Endothelial cell of hepatic sinusoid (primary cell): ENCODE results near the gene RXFP2.

Source experiments
- in situ Hi-C: cut with HindIII; loops from 2 replicates; pipeline ENCODE4 v1.10.0; 2017; ENCODE audit warnings: low sequenced_read_pairs

The RXFP2 gene

GRCh38 chr13:31739226-31739625 is at the start of gene RXFP2:
Gene RXFP2, plus strand, starts transcription at chr13:31739526. Its CDS starts 87 bp downstream, at chr13:31739613.
- in situ Hi-C loops = no loop called here

GRCh38 chr13:31697290-31697689 is 42.0 kb upstream of the RXFP2 start:
- in situ Hi-C loops = no loop called here

GRCh38 chr13:31699650-31700049 is 39.7 kb upstream of the RXFP2 start:
- in situ Hi-C loops = no loop called here

- in situ Hi-C loops = no loop called here
Measured at GRCh38 chr13:31703780-31704179, 35.5 kb upstream of the RXFP2 start.

GRCh38 chr13:31706105-31706504 is 33.2 kb upstream of the RXFP2 start:
- in situ Hi-C loops = no loop called here

DNA sequence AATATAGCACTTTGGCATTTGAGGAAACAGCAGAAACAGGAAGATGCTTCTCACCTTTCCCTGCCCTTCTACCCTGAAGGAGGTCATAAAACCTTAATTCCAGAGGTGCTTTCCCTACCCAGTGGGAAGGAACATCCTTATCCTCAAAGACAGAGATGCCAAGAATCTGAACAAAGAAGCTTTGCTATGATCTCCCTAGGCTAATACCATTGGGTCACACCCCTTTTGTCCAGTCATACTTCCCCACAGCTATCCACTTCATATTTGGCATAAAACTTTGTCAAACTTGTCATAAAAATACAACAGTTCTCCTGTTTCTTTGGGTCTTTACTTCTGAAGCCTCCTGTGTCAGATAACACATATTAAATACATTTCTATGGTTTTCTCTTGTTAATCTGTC is 21.7 kb upstream of the RXFP2 start:
- in situ Hi-C loops = loop anchor here (5.0 kb wide), 1 partner anchor 185 kb away; no protein-coding TSS in a partner anchor

- in situ Hi-C loops = loop anchor here (5.0 kb wide), 1 partner anchor 187 kb away; no protein-coding TSS in a partner anchor
Measured at GRCh38 chr13:31719214-31719613, 20.1 kb upstream of the RXFP2 start.

DNA sequence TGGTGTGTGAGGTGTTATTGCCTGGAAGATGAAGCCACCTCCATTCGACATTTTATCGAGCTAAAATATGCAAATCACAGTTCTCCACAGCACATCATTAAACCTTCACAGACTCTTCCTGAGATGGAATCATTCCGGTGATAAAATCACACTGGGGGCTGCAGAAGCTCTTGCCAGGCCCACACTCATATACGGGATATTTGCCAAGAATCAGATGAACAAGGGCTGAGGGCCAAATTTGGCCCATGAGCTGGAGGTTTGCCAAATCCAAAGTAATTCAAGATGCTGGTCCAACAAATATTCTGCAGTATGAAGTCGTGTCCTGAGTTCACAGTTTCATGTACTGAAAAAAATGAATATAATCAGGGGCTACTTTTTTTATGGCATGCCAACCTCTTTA is 16.7 kb upstream of the RXFP2 start:
- in situ Hi-C loops = no loop called here

DNA sequence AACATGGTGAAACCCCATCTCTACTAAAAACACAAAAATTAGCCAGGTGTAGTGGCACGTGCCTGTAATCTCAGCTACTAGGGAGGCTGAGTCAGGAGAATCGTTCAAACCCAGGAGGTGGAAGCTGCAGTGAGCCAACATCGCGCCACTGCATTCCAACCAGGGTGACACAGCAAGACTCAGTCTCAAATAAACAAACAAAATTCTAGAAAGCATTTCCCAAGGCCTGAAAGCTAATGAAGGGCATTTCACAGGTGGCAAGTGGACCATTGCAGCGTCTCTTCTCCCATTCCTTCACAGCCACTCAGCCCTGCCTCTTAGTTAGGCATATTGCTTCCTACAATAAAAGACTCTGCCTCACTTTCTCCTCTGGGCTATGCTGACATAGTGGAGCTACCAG is 13.5 kb upstream of the RXFP2 start:
- in situ Hi-C loops = no loop called here

DNA sequence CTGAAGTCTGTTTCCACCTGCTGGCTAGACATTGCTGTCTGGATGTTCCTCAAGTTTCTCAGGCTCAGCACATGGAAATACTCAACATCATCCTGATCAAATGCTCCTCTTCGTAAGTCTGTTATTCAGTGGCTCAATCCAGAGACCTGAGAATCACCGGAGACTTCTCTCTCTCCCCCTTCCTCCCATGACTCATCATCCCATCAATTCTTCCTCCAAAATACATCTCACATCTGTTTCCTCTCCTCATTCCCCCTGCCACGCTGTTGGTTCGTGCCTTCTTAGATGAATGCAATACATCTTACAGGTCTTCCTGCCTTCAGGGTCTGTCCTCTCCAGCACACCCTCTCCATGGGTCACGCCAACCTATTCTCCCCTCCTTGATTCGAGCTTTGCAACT is 7.4 kb upstream of the RXFP2 start:
- in situ Hi-C loops = no loop called here

DNA sequence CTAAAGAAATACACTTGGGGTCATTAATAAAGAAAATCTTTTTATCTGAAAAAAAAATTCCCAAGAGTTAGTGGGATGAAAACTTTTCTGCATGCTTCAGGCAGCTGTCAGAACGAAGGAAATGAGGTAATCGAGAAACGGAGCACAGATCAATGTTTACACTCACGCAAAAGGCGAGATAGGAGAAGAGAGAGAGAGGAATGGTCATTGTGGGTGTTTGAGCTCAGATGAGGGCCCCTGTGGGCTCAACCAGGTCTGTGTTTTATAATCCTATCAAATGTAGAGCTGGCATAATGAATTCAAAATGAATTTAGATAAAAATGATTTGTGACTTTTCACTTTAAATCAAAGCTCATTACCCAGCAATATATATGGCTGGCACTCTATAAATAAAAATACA is 6.3 kb upstream of the RXFP2 start:
- in situ Hi-C loops = no loop called here

GRCh38 chr13:31733647-31734046 is 5.7 kb upstream of the RXFP2 start:
- in situ Hi-C loops = no loop called here

DNA sequence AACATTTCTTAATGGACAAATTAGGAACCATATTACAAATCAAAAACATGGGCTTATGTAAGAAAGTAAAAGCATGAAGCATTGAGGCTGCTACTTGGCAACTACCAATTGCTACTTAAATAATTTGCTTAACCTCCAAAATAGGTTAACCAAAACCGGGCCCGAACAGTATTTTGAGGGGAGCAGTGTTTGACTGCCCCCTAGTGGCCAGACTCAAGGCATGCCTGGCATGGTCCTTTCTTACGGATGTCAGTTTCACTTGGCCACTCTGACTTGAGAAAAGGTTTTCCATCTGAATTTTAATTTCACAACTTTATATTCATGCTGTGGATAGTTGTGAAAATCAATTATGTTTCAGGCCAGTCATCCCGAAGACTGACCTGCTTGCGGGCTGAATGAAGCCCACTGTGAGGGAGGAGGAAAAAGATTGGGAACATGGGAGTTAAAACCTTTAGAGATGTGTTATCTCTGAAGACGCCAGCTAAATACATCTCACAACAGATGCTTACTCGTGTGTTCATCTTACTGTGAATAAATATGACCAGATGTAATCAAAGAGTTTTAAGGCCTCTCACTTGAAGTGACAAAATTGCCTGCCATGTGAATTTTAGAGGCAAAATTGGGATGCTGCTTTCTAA is 2.9 kb downstream of the RXFP2 start:
- in situ Hi-C loops = no loop called here

DNA sequence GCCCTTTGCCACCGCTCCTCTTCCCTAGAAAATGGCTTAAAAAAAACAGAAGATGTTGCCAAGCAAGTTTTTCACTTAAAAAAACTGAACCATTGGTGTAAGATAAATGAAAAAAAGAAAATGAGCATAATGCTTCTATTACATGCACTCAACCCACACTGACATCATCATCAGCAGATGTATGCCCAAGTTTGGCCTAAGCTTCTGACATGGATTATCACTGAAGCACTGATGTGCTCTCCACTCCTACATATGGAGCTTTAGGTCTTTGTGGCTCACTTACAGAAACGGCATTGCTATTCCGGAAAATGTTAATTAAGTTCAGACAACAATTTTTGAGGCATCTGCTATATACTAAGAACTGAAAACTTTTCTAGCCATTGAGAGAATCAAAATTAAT is 8.0 kb downstream of the RXFP2 start:
- in situ Hi-C loops = no loop called here

- in situ Hi-C loops = no loop called here
Measured at GRCh38 chr13:31747966-31748365, 8.6 kb downstream of the RXFP2 start.

GRCh38 chr13:31749929-31750328 is 10.6 kb downstream of the RXFP2 start:
- in situ Hi-C loops = loop anchor here (5.0 kb wide), 1 partner anchor 47 kb away; no protein-coding TSS in a partner anchor

DNA sequence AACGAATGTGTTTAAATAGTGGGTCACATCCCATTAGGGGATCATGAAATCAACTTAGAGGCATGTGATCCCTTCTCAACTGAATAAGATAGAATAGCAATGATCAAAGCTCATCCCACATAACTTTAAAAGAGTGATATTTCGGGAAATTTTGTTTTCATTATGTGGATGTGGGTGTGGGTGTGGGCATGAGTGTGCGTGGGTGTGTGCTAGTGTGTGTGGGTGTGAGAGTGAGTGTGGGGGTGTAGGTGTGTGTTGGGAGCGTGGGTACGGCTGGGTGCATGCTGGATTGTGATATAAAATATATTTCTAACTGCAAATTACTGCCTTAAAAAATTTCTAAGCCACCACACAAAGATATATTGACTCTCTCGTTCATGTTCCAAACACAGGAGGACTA is 15.9 kb downstream of the RXFP2 start:
- in situ Hi-C loops = no loop called here

DNA sequence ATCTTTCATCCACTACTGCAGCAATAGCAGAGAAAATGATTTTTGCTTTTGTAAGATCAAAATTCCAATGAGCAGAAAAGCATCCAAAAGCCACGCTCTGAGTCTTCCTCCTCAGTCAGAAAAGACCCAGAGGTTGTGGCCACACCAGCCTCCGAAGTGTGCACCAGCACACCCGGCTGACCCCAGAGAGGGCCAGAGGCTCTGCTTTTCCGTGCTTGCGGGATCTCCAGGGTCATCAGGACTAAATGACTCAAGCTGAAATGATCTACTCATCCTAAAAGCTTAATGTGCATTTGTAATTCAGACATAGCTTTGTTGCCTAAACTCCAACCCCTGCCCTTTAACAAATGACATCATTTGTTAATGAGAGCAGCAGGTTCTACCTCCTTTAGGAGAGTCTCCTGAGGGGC is 16.5 kb downstream of the RXFP2 start:
- in situ Hi-C loops = no loop called here

DNA sequence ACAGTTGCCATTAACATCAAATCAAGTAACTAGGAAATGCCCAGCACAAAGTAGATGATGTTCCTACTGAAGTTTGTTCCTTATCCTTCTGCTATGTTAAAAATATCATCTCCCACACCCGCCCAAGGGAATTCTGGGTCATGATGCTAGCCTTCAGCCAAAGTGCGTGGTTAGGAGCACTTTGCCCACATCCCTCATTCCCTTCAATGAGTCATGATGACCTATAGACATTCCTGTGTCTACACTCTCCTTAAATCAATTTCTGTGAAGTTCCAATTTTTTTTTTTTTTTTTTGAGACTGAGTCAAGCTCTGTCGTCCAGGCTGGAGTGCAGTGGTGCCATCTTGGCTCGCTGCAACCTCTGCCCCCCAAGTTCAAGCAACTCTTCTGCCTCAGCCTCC is 17.0 kb downstream of the RXFP2 start:
- in situ Hi-C loops = no loop called here

- in situ Hi-C loops = no loop called here
Measured at GRCh38 chr13:31761951-31762350, 22.6 kb downstream of the RXFP2 start.

GRCh38 chr13:31764556-31764955 is 25.2 kb downstream of the RXFP2 start:
- in situ Hi-C loops = no loop called here

- in situ Hi-C loops = no loop called here
Measured at GRCh38 chr13:31765138-31765785, 25.9 kb downstream of the RXFP2 start.
